Muscle layer of colon (tissue), 2 donors: ENCODE measurements around the gene REEP2.
A peak's percentile ranks its signal among the peaks of the same experiment; 100 is the strongest.

ENCODE experiments used
- H3K27ac ChIP-seq: one replicate; pipeline ENCODE4 v1.7.0; 2013; ENCODE audit warnings: low read depth, mild to moderate bottlenecking, low read length, moderate library complexity
- H3K27me3 ChIP-seq, 2 donors: one replicate each; pipeline ENCODE4 v1.7.0; 2013; ENCODE audit warnings: low read length in 2 of 2, mild to moderate bottlenecking in 2 of 2; ENCODE audit not compliant: insufficient read depth in 2 of 2, control insufficient read depth in 1 of 2
- H3K36me3 ChIP-seq: one replicate; pipeline ENCODE4 v1.7.0; 2013; ENCODE audit warnings: mild to moderate bottlenecking, low read length; ENCODE audit not compliant: insufficient read depth
- H3K4me1 ChIP-seq: one replicate; pipeline ENCODE4 v1.7.0; 2013; ENCODE audit warnings: mild to moderate bottlenecking, low read length; ENCODE audit not compliant: insufficient read depth
- H3K4me3 ChIP-seq, 2 donors: one replicate each; pipeline ENCODE4 v1.7.0; 2013; ENCODE audit warnings: low read length in 2 of 2, low read depth in 1 of 2, mild to moderate bottlenecking in 1 of 2, moderate library complexity in 1 of 2
- H3K9ac ChIP-seq: one replicate; pipeline ENCODE4 v1.7.0; 2013; ENCODE audit warnings: low read length
- H3K9me3 ChIP-seq: one replicate; pipeline ENCODE4 v1.7.0; 2013; ENCODE audit warnings: mild to moderate bottlenecking, low read length
- donor health status: abdominal sarcoma.
- donor health status: Adenocarcinoma of cecum.

Gene REEP2

DNA sequence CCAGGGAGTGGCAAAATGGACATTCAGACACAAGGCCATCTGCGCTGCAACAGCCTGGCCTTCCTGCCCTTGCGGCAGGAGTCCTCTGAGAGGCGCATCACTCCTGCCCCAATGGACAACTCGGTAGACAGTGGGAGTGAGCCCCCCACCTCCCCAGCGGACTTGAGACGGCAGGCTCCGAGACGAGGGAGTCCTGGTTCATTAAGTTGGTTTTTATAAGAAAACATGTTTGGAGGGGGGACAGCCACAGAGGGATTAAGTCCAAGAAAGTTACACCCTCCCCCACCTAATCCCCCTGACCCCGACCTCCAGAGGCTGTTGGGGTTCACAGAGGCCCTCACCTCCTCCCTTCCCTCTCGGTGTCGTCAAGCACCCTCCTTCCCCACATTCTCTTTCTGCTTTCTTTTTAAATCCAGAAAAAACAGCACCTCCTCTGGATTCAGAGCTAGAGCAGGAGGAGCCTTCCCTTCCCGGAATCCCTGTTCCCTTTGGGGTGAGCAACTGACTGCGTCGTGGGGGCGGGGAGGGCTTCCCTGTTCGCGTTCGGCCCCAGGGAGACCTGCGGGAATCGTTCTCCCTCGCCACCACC lies 24.7 kb downstream of the REEP2 start:
- Histone ChIP-seq H3K4me3 (peak overlapping the region; percentile 86 to 94), H3K9me3 (no peaks in the 10 kb centered on the region), H3K27me3 (no peaks in the 10 kb centered on the region), H3K36me3 (no peaks in the 10 kb centered on the region), H3K9ac (peak overlapping the region; percentile 66), H3K4me1 (peaks cover 28% of the 10 kb centered on the region), H3K27ac (peak overlapping the region; percentile 100)

DNA sequence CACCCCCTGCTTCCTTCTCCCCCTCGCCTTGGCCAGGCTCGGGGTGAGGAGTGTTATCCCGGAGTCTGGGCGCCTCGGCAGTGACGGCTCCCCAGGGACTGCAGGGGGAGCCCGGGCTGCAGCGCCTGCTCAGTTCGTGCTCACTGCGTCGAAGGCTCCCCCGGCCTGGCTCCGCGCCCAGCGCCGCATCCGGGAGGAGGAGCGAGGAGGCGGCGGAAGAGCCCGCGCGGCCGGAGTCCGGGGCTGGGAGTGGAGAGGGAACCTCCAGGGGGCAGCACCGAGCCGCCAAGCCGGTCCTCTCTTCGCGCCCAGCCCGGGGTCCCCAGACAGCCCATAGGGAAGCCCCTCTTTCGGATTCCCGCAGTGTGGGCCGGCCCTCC lies 25.1 kb downstream of the REEP2 start:
- H3K4me1 ChIP-seq = peaks cover 23% of the 10 kb centered on the region
- peak overlapping the region; percentile 86 to 94 for H3K4me3 ChIP-seq
- no peaks in the 10 kb centered on the region for H3K36me3 ChIP-seq
- no peaks in the 10 kb centered on the region for H3K27me3 ChIP-seq
- peak overlapping the region; percentile 100 for H3K27ac ChIP-seq
- H3K9ac ChIP-seq = peak overlapping the region; percentile 90
- no peaks in the 10 kb centered on the region for H3K9me3 ChIP-seq

DNA sequence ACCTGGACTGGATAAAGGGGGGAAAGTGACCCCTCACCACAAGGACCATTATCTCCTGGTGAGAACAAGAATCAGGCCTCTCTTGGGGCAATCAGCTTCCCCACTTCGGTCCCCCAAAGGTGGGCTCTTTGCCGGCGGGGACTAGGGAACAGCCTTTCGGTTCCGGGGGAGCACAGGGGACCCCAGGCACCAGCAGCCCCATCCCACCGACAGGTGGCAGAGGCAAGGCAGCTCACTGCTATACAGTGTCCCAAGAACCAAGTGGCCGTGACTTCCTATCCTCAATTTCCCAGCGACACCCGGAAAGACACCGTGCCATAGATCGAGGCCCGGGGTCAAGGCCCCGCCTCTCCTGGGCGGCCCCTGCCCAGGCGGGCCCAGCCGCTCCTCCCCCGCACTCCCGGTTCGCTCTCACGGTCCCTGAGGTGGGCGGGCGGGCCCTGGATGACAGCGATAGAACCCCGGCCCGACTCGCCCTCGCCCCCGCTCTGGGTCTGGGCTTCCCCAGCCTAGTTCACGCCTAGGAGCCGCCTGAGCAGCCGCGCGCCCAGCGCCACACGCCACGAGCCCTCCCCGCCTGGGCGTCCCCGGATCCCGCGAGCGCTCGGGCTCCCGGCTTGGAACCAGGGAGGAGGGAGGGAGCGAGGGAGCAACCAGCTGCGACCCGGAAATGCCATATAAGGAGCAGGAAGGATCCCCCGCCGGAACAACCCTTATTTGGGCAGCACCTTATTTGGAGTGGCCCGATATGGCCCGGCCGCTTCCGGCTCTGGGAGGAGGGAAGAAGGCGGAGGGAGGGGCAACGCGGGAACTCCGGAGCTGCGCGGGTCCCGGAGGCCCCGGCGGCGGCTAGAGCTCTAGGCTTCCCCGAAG lies 25.8 kb downstream of the REEP2 start:
- H3K9me3 ChIP-seq = no peaks in the 10 kb centered on the region
- no peaks in the 10 kb centered on the region for H3K36me3 ChIP-seq
- H3K4me3 ChIP-seq = peak overlapping the region; percentile 86 to 94
- peak overlapping the region; percentile 90 for H3K9ac ChIP-seq
- H3K27ac ChIP-seq = peak overlapping the region; percentile 100
- H3K4me1 ChIP-seq = peaks cover 21% of the 10 kb centered on the region
- no peaks in the 10 kb centered on the region for H3K27me3 ChIP-seq

DNA sequence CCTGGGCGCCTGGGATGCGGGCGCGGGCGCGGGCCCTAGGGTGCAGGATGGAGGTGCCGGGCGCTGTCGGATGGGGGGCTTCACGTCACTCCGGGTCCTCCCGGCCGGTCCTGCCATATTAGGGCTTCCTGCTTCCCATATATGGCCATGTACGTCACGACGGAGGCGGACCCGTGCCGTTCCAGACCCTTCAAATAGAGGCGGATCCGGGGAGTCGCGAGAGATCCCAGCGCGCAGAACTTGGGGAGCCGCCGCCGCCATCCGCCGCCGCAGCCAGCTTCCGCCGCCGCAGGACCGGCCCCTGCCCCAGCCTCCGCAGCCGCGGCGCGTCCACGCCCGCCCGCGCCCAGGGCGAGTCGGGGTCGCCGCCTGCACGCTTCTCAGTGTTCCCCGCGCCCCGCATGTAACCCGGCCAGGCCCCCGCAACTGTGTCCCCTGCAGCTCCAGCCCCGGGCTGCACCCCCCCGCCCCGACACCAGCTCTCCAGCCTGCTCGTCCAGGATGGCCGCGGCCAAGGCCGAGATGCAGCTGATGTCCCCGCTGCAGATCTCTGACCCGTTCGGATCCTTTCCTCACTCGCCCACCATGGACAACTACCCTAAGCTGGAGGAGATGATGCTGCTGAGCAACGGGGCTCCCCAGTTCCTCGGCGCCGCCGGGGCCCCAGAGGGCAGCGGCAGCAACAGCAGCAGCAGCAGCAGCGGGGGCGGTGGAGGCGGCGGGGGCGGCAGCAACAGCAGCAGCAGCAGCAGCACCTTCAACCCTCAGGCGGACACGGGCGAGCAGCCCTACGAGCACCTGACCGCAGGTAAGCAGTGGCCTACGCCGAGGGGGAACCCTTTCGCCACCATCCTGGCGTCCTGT lies 26.6 kb downstream of the REEP2 start, which contains the start of gene EGR1:
Gene EGR1 (plus strand): TSS at position 219 of the 864 bp plus-strand sequence. CDS start 283 bp downstream, at position 502.
- peak within 1 kb of the TSS; percentile 100 for H3K27ac ChIP-seq
- H3K9ac ChIP-seq = peak within 1 kb of the TSS; percentile 90
- H3K36me3 ChIP-seq = no peaks in the 10 kb centered on the region
- peak within 1 kb of the TSS; percentile 86 to 94 for H3K4me3 ChIP-seq
- peaks cover 21% of the 10 kb centered on the region for H3K4me1 ChIP-seq
- no peaks in the 10 kb centered on the region for H3K27me3 ChIP-seq
- no peaks in the 10 kb centered on the region for H3K9me3 ChIP-seq

DNA sequence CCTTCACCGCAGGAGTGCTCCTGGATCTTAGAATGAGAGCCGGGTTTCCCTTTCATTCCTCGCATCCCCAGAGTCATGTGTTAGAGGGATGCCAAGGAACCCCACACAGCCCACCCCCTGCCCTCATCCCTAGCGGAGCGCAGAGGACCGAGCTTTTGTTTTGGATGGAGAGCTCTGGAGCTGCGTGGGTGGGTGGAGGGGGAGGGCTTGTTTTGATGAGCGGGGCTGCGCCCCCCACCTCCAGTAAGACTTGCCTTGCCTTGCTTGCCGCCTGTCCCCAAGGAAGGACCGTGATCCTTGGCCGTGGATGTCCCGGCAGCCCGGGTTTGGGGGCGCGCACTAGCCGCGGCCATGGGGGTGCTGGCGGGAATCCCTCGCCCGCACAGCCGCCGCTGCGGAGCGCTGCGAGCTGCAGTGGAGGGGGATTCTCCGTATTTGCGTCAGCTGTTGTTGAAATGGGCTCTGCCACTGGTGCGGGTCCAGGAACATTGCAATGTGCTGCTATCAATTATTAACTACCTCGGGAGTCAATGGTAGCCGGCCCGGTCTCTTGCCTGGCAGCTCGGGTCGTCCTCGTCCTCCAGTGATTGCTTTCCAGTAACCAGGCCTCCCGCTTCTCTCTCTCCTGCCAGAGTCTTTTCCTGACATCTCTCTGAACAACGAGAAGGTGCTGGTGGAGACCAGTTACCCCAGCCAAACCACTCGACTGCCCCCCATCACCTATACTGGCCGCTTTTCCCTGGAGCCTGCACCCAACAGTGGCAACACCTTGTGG lies 27.5 kb downstream of the REEP2 start:
- no peaks in the 10 kb centered on the region for H3K9me3 ChIP-seq
- H3K36me3 ChIP-seq = no peaks in the 10 kb centered on the region
- H3K4me1 ChIP-seq = peaks cover 15% of the 10 kb centered on the region
- no peaks in the 10 kb centered on the region for H3K27me3 ChIP-seq
- peak overlapping the region; percentile 70 for H3K27ac ChIP-seq
- peak overlapping the region; percentile 86 to 94 for H3K4me3 ChIP-seq
- H3K9ac ChIP-seq = peak overlapping the region; percentile 44

DNA sequence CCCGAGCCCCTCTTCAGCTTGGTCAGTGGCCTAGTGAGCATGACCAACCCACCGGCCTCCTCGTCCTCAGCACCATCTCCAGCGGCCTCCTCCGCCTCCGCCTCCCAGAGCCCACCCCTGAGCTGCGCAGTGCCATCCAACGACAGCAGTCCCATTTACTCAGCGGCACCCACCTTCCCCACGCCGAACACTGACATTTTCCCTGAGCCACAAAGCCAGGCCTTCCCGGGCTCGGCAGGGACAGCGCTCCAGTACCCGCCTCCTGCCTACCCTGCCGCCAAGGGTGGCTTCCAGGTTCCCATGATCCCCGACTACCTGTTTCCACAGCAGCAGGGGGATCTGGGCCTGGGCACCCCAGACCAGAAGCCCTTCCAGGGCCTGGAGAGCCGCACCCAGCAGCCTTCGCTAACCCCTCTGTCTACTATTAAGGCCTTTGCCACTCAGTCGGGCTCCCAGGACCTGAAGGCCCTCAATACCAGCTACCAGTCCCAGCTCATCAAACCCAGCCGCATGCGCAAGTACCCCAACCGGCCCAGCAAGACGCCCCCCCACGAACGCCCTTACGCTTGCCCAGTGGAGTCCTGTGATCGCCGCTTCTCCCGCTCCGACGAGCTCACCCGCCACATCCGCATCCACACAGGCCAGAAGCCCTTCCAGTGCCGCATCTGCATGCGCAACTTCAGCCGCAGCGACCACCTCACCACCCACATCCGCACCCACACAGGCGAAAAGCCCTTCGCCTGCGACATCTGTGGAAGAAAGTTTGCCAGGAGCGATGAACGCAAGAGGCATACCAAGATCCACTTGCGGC lies 28.2 kb downstream of the REEP2 start:
- peaks cover 8% of the 10 kb centered on the region for H3K4me1 ChIP-seq
- H3K9ac ChIP-seq = peak overlapping the region; percentile 44
- no peaks in the 10 kb centered on the region for H3K36me3 ChIP-seq

DNA sequence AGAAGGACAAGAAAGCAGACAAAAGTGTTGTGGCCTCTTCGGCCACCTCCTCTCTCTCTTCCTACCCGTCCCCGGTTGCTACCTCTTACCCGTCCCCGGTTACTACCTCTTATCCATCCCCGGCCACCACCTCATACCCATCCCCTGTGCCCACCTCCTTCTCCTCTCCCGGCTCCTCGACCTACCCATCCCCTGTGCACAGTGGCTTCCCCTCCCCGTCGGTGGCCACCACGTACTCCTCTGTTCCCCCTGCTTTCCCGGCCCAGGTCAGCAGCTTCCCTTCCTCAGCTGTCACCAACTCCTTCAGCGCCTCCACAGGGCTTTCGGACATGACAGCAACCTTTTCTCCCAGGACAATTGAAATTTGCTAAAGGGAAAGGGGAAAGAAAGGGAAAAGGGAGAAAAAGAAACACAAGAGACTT lies 28.9 kb downstream of the REEP2 start:
- Histone ChIP-seq H3K36me3 (no peaks in the 10 kb centered on the region), H3K27ac (no peak overlapping the region), H3K27me3 (no peaks in the 10 kb centered on the region), H3K9me3 (no peaks in the 10 kb centered on the region), H3K4me1 (peaks cover 8% of the 10 kb centered on the region), H3K4me3 (peak overlapping the region; percentile 15 to 94), H3K9ac (no peak overlapping the region)

More for the DNA sequence above, 28.2 kb downstream of the REEP2 start:
- Histone ChIP-seq H3K27me3 (no peaks in the 10 kb centered on the region), H3K27ac (no peak overlapping the region), H3K9me3 (no peaks in the 10 kb centered on the region), H3K4me3 (peak overlapping the region; percentile 15 to 94)

DNA sequence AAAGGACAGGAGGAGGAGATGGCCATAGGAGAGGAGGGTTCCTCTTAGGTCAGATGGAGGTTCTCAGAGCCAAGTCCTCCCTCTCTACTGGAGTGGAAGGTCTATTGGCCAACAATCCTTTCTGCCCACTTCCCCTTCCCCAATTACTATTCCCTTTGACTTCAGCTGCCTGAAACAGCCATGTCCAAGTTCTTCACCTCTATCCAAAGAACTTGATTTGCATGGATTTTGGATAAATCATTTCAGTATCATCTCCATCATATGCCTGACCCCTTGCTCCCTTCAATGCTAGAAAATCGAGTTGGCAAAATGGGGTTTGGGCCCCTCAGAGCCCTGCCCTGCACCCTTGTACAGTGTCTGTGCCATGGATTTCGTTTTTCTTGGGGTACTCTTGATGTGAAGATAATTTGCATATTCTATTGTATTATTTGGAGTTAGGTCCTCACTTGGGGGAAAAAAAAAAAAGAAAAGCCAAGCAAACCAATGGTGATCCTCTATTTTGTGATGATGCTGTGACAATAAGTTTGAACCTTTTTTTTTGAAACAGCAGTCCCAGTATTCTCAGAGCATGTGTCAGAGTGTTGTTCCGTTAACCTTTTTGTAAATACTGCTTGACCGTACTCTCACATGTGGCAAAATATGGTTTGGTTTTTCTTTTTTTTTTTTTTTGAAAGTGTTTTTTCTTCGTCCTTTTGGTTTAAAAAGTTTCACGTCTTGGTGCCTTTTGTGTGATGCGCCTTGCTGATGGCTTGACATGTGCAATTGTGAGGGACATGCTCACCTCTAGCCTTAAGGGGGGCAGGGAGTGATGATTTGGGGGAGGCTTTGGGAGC lies 29.5 kb downstream of the REEP2 start:
- no peak overlapping the region for H3K9ac ChIP-seq
- H3K4me1 ChIP-seq = peaks cover 4% of the 10 kb centered on the region
- peak overlapping the region in 1 of 2 donors; percentile 94 for H3K4me3 ChIP-seq
- H3K36me3 ChIP-seq = no peaks in the 10 kb centered on the region
- H3K27ac ChIP-seq = no peak overlapping the region
- H3K27me3 ChIP-seq = no peaks in the 10 kb centered on the region
- H3K9me3 ChIP-seq = no peaks in the 10 kb centered on the region

DNA sequence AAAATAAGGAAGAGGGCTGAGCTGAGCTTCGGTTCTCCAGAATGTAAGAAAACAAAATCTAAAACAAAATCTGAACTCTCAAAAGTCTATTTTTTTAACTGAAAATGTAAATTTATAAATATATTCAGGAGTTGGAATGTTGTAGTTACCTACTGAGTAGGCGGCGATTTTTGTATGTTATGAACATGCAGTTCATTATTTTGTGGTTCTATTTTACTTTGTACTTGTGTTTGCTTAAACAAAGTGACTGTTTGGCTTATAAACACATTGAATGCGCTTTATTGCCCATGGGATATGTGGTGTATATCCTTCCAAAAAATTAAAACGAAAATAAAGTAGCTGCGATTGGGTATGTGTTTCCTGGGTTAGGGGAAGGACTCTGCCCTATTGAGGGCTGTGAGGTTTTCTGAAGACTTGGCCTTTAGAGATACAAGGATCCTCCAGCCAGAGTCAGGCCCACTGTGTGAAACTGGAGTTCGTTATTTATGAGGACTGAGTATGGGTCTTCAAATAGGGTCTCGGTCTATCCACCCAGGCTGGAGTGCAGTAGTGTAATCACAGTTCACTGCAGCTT lies 30.2 kb downstream of the REEP2 start:
- Histone ChIP-seq H3K27me3 (no peaks in the 10 kb centered on the region), H3K4me3 (no peak overlapping the region), H3K4me1 (no peaks in the 10 kb centered on the region), H3K36me3 (no peaks in the 10 kb centered on the region), H3K9ac (no peak overlapping the region), H3K27ac (no peak overlapping the region), H3K9me3 (no peaks in the 10 kb centered on the region)
